Liver (tissue), 9 donors: ENCODE results near the gene IL12RB2. TPM values are rescaled to one million over a fixed set of nuclear protein-coding genes. Genes with fewer than 3 reads are reported as not detected.
"Not testable (repeated sequence)": the region's sequence is repeated elsewhere in the genome, so short reads cannot be mapped to it uniquely, and the experiment has no call there.

ENCODE experiments used
- DNase-seq: peaks from one replicate; pipeline ENCODE4 v3.0.0-alpha.2; 2017; ENCODE audit warnings: low spot score
- H3K27ac ChIP-seq, 2 donors: one replicate each; pipeline ENCODE4 v1.7.0; 2013; ENCODE audit warnings: inconsistent platforms in 2 of 2, low read length in 2 of 2, control low read depth in 1 of 2, low read depth in 1 of 2, mild to moderate bottlenecking in 1 of 2
- H3K27me3 ChIP-seq, 4 donors: one replicate each; pipeline versions ENCODE4 v1.6.1 to v1.7.0; 2013; ENCODE audit warnings: low read length in 3 of 4, inconsistent platforms in 1 of 4, mild to moderate bottlenecking in 1 of 4, moderate library complexity in 1 of 4; ENCODE audit not compliant: control insufficient read depth in 4 of 4, insufficient read depth in 4 of 4
- H3K36me3 ChIP-seq, 4 donors: one replicate each; pipeline versions ENCODE4 v1.6.1 to v1.7.0; 2013; ENCODE audit warnings: low read length in 3 of 4, mild to moderate bottlenecking in 3 of 4, low read depth in 1 of 4, moderate library complexity in 1 of 4; ENCODE audit not compliant: control insufficient read depth in 4 of 4, insufficient read depth in 3 of 4
- H3K4me1 ChIP-seq, 4 donors: one replicate each; pipeline versions ENCODE4 v1.6.1 to v1.7.0; 2013; ENCODE audit warnings: low read length in 3 of 4, mild to moderate bottlenecking in 3 of 4, moderate library complexity in 1 of 4; ENCODE audit not compliant: control insufficient read depth in 4 of 4, insufficient read depth in 4 of 4
- H3K4me3 ChIP-seq, 3 donors: one replicate each; pipeline versions ENCODE4 v1.6.1 to v1.7.0; 2013; ENCODE audit warnings: low read length in 3 of 3, control low read depth in 1 of 3, low read depth in 1 of 3, mild to moderate bottlenecking in 1 of 3
- H3K9ac ChIP-seq, 2 donors: one replicate each; pipeline ENCODE4 v1.7.0; 2013; ENCODE audit warnings: low read length in 2 of 2, mild to moderate bottlenecking in 2 of 2, moderate library complexity in 2 of 2, control low read depth in 1 of 2, low read depth in 1 of 2
- H3K9me3 ChIP-seq, 4 donors: one replicate each; pipeline versions ENCODE4 v1.6.1 to v1.7.0; 2013; ENCODE audit warnings: low read length in 3 of 4; ENCODE audit not compliant: control insufficient read depth in 4 of 4
- CTCF ChIP-seq: fragments of 150-350 bp; IDR thresholded peaks from 2 replicates; pipeline ENCODE4 v1.5.1; 2017; ENCODE audit warnings: improper control_type of control experiment, low read depth, low read length; ENCODE audit not compliant: missing input control
- HNF4A ChIP-seq, 2 donors: conservative IDR thresholded peaks; 2 replicates each; pipeline ENCODE4 v1.6.1; 2016; ENCODE audit warnings: antibody characterized with exemption in 2 of 2, mild to moderate bottlenecking in 2 of 2
- HNF4G ChIP-seq: IDR thresholded peaks from 2 replicates; pipeline ENCODE4 v1.6.1; 2016; ENCODE audit warnings: antibody characterized with exemption
- TAF1 ChIP-seq: conservative IDR thresholded peaks from 2 replicates; pipeline ENCODE4 v1.6.1; 2016; ENCODE audit warnings: antibody characterized with exemption, mild to moderate bottlenecking
- YY1 ChIP-seq: IDR thresholded peaks from 2 replicates; pipeline ENCODE4 v1.6.1; 2016; ENCODE audit warnings: antibody characterized with exemption, mild to moderate bottlenecking
- ZBTB33 ChIP-seq: IDR thresholded peaks from 2 replicates; pipeline ENCODE4 v1.6.1; 2016; ENCODE audit warnings: antibody characterized with exemption
- WGBS: extraction: QIAGEN DNeasy Blood & Tissue Kit; methylation state at CpG from one replicate; pipeline ENCODE4 v1.1.7; 2013; 5-methylcytosine and 5-hydroxymethylcytosine counted together
- polyA plus RNA-seq, 2 donors: library from polyadenylated mRNA; stranded (reverse) in 1 of 2; unstranded in 1 of 2; fragments of 200-250 nt in 1 of 2; fragments of >200 nt in 1 of 2; fragmentation: Nextera tagmentation in 1 of 2; extraction: Ambion mirVana in 1 of 2; gene quantifications; one replicate each; pipeline versions ENCODE4 v1.2.1 to v1.2.3, GENCODE V29; 2013 to 2015
- total RNA-seq, 2 donors: library from RNA; depleted of rRNA; stranded (reverse); fragments of >200 nt; gene quantifications; one replicate each; pipeline ENCODE4 v1.2.3, GENCODE V29; 2014
- TF ChIP-seq, protein P1 (sequence below): IDR thresholded peaks from 2 replicates; pipeline ENCODE4 v1.6.1; 2016; ENCODE audit warnings: antibody characterized with exemption, mild to moderate bottlenecking
- TF ChIP-seq, protein P2 (sequence below): IDR thresholded peaks from 2 replicates; pipeline ENCODE4 v1.6.1; 2016; ENCODE audit warnings: antibody characterized with exemption
- donor health status: healthy.
- donor health status: healthy.
- donor health status: healthy.
- donor health status: healthy.
- donor health status: healthy.

The IL12RB2 gene
- total and polyA plus RNA-seq, 4 donors = 0.06 to 1.3 (median 0.58) TPM

DNA sequence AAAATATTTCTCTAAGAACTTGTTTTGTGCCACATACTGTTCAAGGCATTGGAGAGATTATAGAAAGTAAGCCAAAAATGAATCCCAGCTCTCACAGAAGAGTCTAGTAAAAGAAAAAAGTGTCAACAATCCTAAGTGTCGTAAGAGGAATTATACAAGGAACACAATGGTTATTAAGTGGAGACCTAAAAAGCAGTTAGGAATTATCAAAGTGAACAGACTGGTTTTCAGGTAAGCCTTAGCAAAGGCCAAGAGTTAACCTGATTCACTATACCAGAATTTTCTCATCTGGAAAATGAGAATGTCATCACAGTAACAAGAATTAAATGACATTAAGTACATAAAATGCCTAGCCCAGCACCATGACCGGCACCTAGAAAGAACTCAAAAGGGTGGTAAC, 106.9 kb downstream of the IL12RB2 start (continued):
- TF ChIP-seq, protein P1, sequence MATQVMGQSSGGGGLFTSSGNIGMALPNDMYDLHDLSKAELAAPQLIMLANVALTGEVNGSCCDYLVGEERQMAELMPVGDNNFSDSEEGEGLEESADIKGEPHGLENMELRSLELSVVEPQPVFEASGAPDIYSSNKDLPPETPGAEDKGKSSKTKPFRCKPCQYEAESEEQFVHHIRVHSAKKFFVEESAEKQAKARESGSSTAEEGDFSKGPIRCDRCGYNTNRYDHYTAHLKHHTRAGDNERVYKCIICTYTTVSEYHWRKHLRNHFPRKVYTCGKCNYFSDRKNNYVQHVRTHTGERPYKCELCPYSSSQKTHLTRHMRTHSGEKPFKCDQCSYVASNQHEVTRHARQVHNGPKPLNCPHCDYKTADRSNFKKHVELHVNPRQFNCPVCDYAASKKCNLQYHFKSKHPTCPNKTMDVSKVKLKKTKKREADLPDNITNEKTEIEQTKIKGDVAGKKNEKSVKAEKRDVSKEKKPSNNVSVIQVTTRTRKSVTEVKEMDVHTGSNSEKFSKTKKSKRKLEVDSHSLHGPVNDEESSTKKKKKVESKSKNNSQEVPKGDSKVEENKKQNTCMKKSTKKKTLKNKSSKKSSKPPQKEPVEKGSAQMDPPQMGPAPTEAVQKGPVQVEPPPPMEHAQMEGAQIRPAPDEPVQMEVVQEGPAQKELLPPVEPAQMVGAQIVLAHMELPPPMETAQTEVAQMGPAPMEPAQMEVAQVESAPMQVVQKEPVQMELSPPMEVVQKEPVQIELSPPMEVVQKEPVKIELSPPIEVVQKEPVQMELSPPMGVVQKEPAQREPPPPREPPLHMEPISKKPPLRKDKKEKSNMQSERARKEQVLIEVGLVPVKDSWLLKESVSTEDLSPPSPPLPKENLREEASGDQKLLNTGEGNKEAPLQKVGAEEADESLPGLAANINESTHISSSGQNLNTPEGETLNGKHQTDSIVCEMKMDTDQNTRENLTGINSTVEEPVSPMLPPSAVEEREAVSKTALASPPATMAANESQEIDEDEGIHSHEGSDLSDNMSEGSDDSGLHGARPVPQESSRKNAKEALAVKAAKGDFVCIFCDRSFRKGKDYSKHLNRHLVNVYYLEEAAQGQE = no peak
- TF ChIP-seq, protein P2, sequence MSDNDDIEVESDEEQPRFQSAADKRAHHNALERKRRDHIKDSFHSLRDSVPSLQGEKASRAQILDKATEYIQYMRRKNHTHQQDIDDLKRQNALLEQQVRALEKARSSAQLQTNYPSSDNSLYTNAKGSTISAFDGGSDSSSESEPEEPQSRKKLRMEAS = no peak
- TF ChIP-seq TAF1 (no peak), HNF4A (conservative IDR thresholded peaks at IDR 0.05) (no peak), HNF4G (no peak), YY1 (no peak)

DNA sequence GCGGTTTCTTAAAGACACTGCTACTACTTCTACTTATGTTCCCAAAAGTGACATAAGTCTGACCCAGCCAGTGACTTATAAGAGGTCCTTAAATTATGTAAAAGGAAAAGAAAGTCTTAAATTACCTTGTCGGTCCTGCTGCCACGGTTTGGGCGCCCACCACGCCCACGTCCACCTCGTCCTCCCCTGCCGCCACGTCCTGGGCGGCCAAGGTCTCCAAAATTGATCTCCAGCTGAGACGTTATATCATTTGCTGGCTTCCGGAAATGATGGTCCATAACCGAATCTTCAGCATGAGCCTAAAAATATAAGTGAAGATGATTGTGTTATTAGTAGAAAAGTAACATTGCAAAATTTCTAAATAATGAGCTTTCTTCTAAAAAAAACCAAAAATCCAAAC, 107.4 kb downstream of the IL12RB2 start:
- Histone ChIP-seq H3K4me3 (no peak overlapping the region), H3K9me3 (no peaks in the 10 kb centered on the region), H3K36me3 (peaks cover 14 to 72% (median 53%) of the 10 kb centered on the region in 4 donors), H3K4me1 (peaks cover 0 to 7% (median 2%) of the 10 kb centered on the region in 4 donors), H3K9ac (no peak overlapping the region), H3K27me3 (no peaks in the 10 kb centered on the region), H3K27ac (no peak overlapping the region)
- WGBS = 96% methylated on average over 13 of the region's 13 CpGs
- TF ChIP-seq HNF4A (conservative IDR thresholded peaks at IDR 0.05) (no peak), CTCF (no peak), ZBTB33 (no peak)
- no peak for DNase-seq

DNA sequence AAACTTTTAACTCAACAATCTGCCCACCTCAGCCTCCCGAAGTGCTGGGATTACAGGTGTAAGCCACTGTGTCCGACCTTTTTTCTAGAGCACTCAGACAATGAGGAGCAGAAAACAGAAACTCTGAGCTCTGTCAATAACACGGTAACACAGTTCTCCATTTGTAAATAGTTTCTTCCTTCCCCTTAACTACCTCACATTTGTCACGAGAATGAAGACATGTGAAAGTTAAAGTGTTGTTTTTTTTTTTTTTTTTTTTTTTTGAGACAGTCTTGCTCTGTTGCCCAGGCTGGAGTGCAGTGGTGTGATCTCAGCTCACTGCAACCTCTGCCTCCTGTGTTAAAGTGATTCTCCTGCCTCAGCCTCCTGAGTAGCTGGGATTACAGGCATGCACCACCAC, 110.1 kb downstream of the IL12RB2 start:
- H3K36me3 ChIP-seq = peaks cover 15 to 83% (median 59%) of the 10 kb centered on the region in 4 donors
- not testable (repeated sequence) for H3K4me1 ChIP-seq, H3K27me3 ChIP-seq, DNase-seq, H3K9ac ChIP-seq, H3K27ac ChIP-seq, H3K4me3 ChIP-seq, H3K9me3 ChIP-seq
- WGBS = 84% methylated on average over 4 of the region's 4 CpGs
